GM19043 (cell line): Measurements from ENCODE around the gene ABHD6.
"Not testable (repeated sequence)": the region's sequence is repeated elsewhere in the genome, so short reads cannot be mapped to it uniquely, and the experiment has no call there.

Experiments
- ATAC-seq: cut with Tn5 transposase; IDR thresholded peaks from one replicate; pipeline ENCODE4 v1.9.1; 2021; ENCODE audit warnings: low read depth; ENCODE audit not compliant: unreplicated experiment

The ABHD6 gene

DNA sequence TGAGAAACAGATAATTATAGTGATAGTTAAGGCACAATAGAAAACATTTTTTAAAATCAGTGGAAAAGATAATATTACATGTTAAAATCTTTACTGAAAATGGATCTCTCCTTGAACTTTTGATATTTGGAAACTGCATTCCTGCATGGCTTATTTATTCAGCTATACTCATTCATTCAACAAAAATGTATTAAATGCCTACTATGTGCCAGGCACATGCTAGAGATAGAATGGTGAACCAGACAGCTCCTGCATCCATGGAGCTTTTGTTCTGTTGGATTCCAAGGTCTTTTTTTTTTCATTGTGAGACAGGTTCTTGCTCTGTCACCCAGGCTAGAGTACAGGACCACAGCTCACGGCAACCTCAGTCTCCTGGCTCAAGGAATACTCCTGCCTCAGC lies 99.6 kb downstream of the ABHD6 start:
- no peak for ATAC-seq

DNA sequence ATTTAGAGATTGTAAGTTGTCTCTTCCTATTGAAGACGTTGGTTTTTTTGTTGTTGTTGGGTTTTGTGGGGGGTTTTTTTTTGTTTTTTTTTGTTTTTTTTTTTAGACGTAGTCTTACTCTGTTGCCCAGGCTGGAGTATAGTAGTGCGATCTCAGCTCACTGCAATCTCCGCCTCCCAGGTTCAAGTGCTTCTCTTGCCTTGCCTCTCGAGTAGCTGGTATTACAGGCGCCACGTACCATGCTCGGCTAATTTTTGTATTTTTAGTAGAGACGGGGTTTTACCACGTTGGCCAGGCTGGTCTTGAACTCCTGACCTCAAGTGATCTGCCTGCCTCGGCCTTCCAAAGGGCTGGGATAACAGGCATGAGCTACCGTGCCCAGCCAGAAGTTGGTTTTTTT lies 101.6 kb downstream of the ABHD6 start:
- not testable (repeated sequence) for ATAC-seq

DNA sequence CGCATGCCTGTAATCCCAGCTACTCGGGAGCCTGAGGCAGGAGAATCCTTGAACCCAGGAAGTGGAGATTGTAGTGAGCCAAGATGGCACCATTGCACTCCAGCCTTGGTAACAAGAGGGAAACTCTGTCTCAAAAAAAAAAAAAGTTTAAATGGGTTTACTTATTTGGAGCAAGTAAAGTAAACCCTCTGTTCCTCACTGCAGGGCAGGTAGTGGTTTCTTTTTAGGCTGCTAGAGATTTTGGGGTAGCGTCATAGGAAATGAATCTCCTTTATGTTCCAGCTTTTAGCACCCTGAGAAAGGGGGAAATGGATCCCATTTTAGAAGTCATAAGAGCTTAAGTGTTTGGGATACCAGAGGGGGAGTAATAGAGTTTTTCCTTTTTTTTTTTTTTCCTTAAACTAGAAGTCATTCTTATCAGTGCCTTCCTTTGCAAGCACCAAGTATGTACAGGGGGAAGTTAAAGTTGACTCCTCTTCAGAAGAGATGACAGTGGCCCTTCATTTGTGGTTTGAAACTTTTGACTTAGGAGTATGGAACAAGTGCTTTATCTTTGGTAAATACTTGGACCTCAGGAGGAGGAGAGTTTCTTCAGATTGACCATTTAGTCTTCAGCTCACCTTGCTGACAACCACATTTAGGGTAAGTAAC lies 103.1 kb downstream of the ABHD6 start:
- no peak for ATAC-seq

DNA sequence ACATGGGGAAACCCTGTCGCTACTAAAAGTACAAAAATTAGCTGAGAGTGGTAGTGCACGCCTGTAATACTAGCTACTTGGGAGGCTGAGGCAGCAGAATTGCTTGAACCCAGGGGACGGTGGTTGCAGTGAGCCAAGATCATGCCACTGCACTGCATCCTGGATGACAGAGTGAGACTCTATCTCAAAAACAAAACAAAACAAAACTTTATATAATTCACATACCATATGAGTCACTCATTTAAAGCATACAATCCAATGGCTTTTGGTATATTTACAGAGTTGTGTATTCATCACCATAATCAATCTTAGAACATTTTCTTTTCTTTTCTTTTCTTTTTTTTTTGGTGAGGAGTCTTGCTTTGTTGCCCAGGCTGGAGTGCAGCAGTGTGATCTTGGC lies 103.8 kb downstream of the ABHD6 start:
- no peak for ATAC-seq

DNA sequence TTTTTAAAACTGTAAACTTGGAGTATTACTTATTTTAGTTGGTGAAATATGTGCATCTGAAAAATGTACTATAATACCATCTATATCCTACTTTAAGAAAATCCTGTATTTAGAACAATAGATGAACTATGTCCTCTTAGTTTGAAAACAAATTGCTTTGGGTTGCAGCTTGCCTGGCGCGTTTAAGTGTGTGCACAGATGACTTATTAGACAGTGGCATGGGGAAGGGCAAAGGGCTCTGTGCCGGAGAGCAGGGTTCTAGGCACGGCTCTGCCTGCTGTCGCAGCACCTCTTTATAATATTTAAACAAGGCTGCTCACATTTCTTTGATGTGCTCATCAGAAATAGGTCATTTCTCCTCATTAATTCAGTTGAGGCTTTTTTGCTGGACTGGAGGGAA lies 105.1 kb downstream of the ABHD6 start:
- no peak for ATAC-seq
